ENCODE measurements around the gene MSI2.

DNA sequence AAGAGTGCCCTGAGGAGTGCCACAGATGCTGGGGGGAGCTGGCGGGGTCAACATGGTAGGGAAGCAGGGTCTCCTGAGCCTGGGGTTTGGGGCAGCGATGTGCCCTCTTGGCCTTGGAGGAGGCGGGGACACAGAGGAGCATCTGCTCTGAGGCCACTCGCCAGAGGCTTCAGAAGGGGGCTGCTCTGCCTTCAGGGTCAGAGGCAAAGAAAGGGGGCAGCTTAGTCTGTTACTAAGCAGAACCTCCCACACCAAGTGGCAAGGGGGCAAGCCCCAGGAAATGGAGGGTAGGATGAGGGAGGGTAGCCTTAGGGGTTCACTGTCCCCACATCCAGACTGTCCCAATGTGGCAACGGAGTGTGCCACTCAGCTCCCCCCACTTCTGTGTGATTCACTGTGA, 470.5 kb downstream of the MSI2 start:
- TF ChIP-seq CTCF (IDR thresholded peaks at IDR 0.05) (no peak), POLR2A (IDR thresholded peaks at IDR 0.05) (no peak)

All from thyroid gland (tissue), 4 donors.